ENCODE data around the gene KIF7.

DNA sequence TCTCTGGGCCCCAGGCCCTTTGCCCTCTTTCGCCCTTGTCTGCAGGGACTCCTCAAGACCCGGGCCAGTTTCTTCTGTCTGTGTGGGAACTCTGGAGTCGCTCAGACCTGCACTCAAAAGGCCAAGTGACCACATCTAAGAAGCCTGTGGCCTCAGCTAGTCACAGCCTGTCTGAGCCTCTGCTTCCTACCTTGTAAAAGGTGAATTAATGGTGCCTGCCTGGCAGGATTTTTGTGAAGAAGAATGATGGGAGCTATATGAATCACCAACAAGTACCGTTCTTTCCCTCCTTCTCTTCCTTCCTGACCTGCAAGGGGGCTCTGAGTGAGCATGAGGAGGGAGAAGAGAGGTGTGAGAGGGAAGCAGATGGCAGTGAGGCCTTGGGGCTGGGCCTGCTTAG is 16.4 kb upstream of the KIF7 start:
- TF ChIP-seq, protein P1, sequence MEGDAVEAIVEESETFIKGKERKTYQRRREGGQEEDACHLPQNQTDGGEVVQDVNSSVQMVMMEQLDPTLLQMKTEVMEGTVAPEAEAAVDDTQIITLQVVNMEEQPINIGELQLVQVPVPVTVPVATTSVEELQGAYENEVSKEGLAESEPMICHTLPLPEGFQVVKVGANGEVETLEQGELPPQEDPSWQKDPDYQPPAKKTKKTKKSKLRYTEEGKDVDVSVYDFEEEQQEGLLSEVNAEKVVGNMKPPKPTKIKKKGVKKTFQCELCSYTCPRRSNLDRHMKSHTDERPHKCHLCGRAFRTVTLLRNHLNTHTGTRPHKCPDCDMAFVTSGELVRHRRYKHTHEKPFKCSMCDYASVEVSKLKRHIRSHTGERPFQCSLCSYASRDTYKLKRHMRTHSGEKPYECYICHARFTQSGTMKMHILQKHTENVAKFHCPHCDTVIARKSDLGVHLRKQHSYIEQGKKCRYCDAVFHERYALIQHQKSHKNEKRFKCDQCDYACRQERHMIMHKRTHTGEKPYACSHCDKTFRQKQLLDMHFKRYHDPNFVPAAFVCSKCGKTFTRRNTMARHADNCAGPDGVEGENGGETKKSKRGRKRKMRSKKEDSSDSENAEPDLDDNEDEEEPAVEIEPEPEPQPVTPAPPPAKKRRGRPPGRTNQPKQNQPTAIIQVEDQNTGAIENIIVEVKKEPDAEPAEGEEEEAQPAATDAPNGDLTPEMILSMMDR (IDR thresholded peaks at IDR 0.05) = no peak
- TF ChIP-seq POLR2A (IDR thresholded peaks at IDR 0.05) = no peak
